Ovary (tissue), 9 donors: ENCODE data around the gene FRMD4A. TPM values are rescaled to one million over a fixed set of nuclear protein-coding genes. Genes with fewer than 3 reads are reported as not detected.
"Not testable (repeated sequence)": the region's sequence is repeated elsewhere in the genome, so short reads cannot be mapped to it uniquely, and the experiment has no call there.

Source experiments
- DNase-seq, 5 donors: peaks; one replicate each; pipeline ENCODE4 v3.0.0-alpha.2; 2019 to 2020
- H3K27ac ChIP-seq, 2 donors: fragments of 200-600 bp; one replicate each; pipeline versions ENCODE4 v1.5.1 to v1.8.0; 2019 to 2022
- H3K27me3 ChIP-seq: fragments of 200-600 bp; one replicate; pipeline ENCODE4 v1.8.0; 2022
- H3K36me3 ChIP-seq: fragments of 200-600 bp; sonication (generic); one replicate; pipeline ENCODE4 v1.5.1; 2019
- H3K4me1 ChIP-seq: one replicate; pipeline ENCODE4 v1.8.1; 2013; ENCODE audit warnings: mild to moderate bottlenecking, moderate library complexity; ENCODE audit not compliant: insufficient read depth
- H3K4me3 ChIP-seq: fragments of 200-600 bp; sonication (generic); one replicate; pipeline ENCODE4 v1.5.1; 2017
- H3K9me3 ChIP-seq, 2 donors: fragments of 200-600 bp in 1 of 2; sonication (generic) in 1 of 2; one replicate each; pipeline versions ENCODE4 v1.5.1 to v1.8.1; 2013 to 2019; ENCODE audit warnings: mild to moderate bottlenecking in 1 of 2, moderate library complexity in 1 of 2
- CTCF ChIP-seq, 3 donors: fragments of 450-650 bp in 2 of 3; fragments of 200-600 bp in 1 of 3; IDR thresholded peaks; one replicate each; pipeline versions ENCODE4 v1.5.1 to v1.8.0; 2016 to 2022; ENCODE audit warnings: antibody characterized with exemption in 3 of 3, mild to moderate bottlenecking in 1 of 3
- EP300 ChIP-seq: sonication (generic); formaldehyde crosslinking; IDR thresholded peaks from one replicate; pipeline ENCODE4 v1.6.1; 2017; ENCODE audit warnings: antibody characterized with exemption
- POLR2A ChIP-seq: fragments of 450-650 bp; IDR thresholded peaks from one replicate; pipeline ENCODE4 v1.6.1; 2017; ENCODE audit warnings: antibody characterized with exemption, mild to moderate bottlenecking, moderate library complexity
- WGBS, 3 donors: extraction: QIAGEN DNeasy Blood & Tissue Kit in 1 of 3; methylation state at CpG; one replicate each; pipeline versions ENCODE4 v1.1.5 to v1.1.7; 2013 to 2017; 5-methylcytosine and 5-hydroxymethylcytosine counted together
- intact Hi-C, 4 donors: fragments of 100-400 bp; cut with DNase I; formaldehyde crosslinking; loops; one replicate each; pipeline versions ENCODE4 v1.11.0 to v1.15.1; 2022 to 2023
- polyA plus RNA-seq, 2 donors: library from polyadenylated mRNA; stranded (reverse); fragments of 200-250 nt in 1 of 2; fragments of 350-450 nt in 1 of 2; fragmentation: Illumina TruSeq in 1 of 2; extraction: RNeasy Lipid Tissue Mini Kit (QIAGEN cat#74804) in 1 of 2; gene quantifications; one replicate each; pipeline ENCODE4 v1.2.3, GENCODE V29; 2013 to 2014
- total RNA-seq, 7 donors: library from RNA; depleted of rRNA in 2 of 7; stranded (reverse); fragments of >200 nt in 2 of 7; fragmentation: NEBNext Ultra II Directional in 3 of 7; extraction: Animal tissue kit (Norgen Biotek cat#: 25700) in 3 of 7; gene quantifications; one replicate each; pipeline versions ENCODE4 v1.1.0 to v1.2.4, GENCODE V29; 2016 to 2023
- donor health status: DM: no; HTN: no; CAD: no; lungs with moderate emphysema.
- donor health status: DM: no; HTN: no; CAD: no.
- donor health status: Bipolar disorder and iron deficiency.
- donor health status: DM: yes; HTN: yes; CAD: no.
- donor health status: DM: no; HTN: no; CAD: no.
- donor health status: DM: yes; HTN: yes; CAD: no.

FRMD4A gene
- total and polyA plus RNA-seq, 9 donors: 5.5 to 24.7 (median 11.3) TPM

DNA sequence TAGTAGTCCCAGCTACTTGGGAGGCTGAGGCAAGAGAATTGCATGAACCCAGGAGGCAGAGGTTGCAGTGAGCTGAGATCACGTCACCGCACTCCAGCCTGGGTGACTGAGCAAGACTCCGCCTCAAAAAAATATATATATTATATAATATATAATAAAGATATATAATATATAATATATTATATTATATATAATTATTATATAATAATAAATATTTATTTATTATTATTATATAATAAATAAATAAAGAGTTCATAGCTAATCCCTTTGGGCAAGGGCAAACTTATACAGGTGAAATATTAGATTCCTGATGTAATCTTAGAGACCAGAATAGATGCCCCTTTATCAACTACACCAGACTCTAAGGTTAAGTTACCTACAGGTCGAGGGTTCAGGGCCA, 558.7 kb downstream of the FRMD4A start:
- no peaks in the 10 kb centered on the region for H3K36me3 ChIP-seq
- H3K4me3 ChIP-seq: no peak overlapping the region
- no peak for DNase-seq
- no peak overlapping the region for H3K27ac ChIP-seq
- no peaks in the 10 kb centered on the region for H3K9me3 ChIP-seq
- H3K4me1 ChIP-seq: no peaks in the 10 kb centered on the region
- H3K27me3 ChIP-seq: no peaks in the 10 kb centered on the region
- TF ChIP-seq CTCF (IDR thresholded peaks at IDR 0.05): no peak
- TF ChIP-seq EP300: no peak
- no peak for TF ChIP-seq POLR2A
- intact Hi-C loops: loop anchor here in 2 of 4 donors (10.0 kb wide), 2 partner anchors 57 to 157 kb away; no protein-coding TSS in a partner anchor
- 88 to 96% (median 90%) methylated on average over 4 of the region's 4 CpGs for WGBS, 3 donors

DNA sequence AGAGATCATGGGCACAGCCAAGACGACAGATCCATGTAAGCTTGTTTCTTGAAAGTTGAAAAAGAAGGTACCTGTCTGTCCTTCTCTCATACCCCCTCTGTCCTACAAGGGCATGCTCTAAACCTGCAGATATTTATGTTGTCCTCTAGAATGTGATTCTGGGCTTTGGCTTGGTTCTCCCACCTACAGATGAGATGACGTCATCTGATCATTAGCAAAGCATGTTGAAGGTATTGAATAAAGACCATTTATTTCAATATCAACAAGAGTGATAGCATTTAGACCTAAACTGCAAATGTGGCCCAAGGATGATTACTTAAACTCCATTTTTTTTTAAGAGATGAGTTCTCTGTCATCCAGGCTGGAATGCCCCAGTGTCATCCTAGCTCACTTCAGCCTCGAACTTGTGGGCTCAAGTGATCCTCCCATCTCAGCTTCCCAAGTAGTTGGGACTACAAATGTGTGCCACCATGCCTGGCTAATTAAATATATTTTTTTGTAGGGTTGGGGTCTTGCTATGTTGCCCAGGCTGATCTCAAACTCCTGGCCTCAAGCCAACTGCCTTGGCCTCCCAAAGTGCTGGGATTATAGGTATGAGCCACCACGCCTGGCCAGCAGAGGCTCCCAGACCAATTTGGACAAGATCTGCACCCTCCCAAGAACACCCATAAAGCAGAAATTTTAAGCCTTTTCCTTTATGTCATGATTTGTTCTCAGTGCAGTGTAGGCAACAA, 559.8 kb downstream of the FRMD4A start:
- DNase-seq: no peak
- intact Hi-C loops: loop anchor here in 2 of 4 donors (10.0 kb wide), 2 partner anchors 56 to 156 kb away; no protein-coding TSS in a partner anchor
- no peak overlapping the region for H3K27ac ChIP-seq
- no peaks in the 10 kb centered on the region for H3K4me1 ChIP-seq
- no peak overlapping the region for H3K4me3 ChIP-seq
- no peaks in the 10 kb centered on the region for H3K36me3 ChIP-seq
- TF ChIP-seq CTCF (IDR thresholded peaks at IDR 0.05) (no peak), POLR2A (no peak), EP300 (no peak)
- whole genome bisulfite sequencing, 3 donors: 91 to 98% (median 95%) methylated on average over 4 of the region's 4 CpGs
- no peaks in the 10 kb centered on the region for H3K27me3 ChIP-seq
- H3K9me3 ChIP-seq: no peaks in the 10 kb centered on the region

GRCh38 chr10:13769946-13770345, 560.8 kb downstream of the FRMD4A start:
- 92 to 97% (median 92%) methylated on average over 10 of the region's 10 CpGs for WGBS, 3 donors
- H3K27ac ChIP-seq: no peak overlapping the region
- TF ChIP-seq POLR2A: no peak
- no peak for TF ChIP-seq EP300
- TF ChIP-seq CTCF (IDR thresholded peaks at IDR 0.05): no peak

GRCh38 chr10:13767676-13768178, 563.0 kb downstream of the FRMD4A start:
- TF ChIP-seq EP300 (no peak), POLR2A (no peak), CTCF (IDR thresholded peaks at IDR 0.05) (no peak)
- no peak overlapping the region for H3K4me3 ChIP-seq
- no peaks in the 10 kb centered on the region for H3K4me1 ChIP-seq
- H3K36me3 ChIP-seq: no peaks in the 10 kb centered on the region
- no peak overlapping the region for H3K27ac ChIP-seq
- no peak for DNase-seq
- no peaks in the 10 kb centered on the region for H3K27me3 ChIP-seq
- intact Hi-C loops: no loop called here
- 79% methylated on average over 13 of the region's 13 CpGs for WGBS, 3 donors
- no peaks in the 10 kb centered on the region for H3K9me3 ChIP-seq

More at GRCh38 chr10:13769946-13770345, 560.8 kb downstream of the FRMD4A start:
- H3K36me3 ChIP-seq: no peaks in the 10 kb centered on the region
- intact Hi-C loops: loop anchor here in 2 of 4 donors (10.0 kb wide), 2 partner anchors 55 to 155 kb away; no protein-coding TSS in a partner anchor
- no peaks in the 10 kb centered on the region for H3K4me1 ChIP-seq
- no peaks in the 10 kb centered on the region for H3K9me3 ChIP-seq
- H3K4me3 ChIP-seq: no peak overlapping the region
- DNase-seq: no peak
- H3K27me3 ChIP-seq: no peaks in the 10 kb centered on the region

- H3K27me3 ChIP-seq, H3K4me1 ChIP-seq, H3K4me3 ChIP-seq, DNase-seq, H3K9me3 ChIP-seq, H3K27ac ChIP-seq, H3K36me3 ChIP-seq, intact Hi-C loops: not testable (repeated sequence)
- 82 to 98% (median 97%) methylated on average over 5 of the region's 5 CpGs for WGBS, 3 donors
Measured at GRCh38 chr10:13767148-13767547, 563.6 kb downstream of the FRMD4A start.
